ENCODE data around the gene KDSR. TPM values are rescaled to one million over a fixed set of nuclear protein-coding genes. Genes with fewer than 3 reads are reported as not detected.

Gene KDSR
- polyA plus RNA-seq, 2 of the 4 experiments (the other 2 are of a cell fraction): 13.6 to 21.2 TPM

GRCh38 chr18:63313396-63313917 lies 53.5 kb downstream of the KDSR start:
- DNase-seq (ENCODE audit: low read depth in 1 of 2, low spot score in 1 of 2) (no peak), FAIRE-seq (no peak), ATAC-seq (no peak)
- H3K4me3 ChIP-seq: no peak overlapping the region
- POLR2A ChIA-PET: no interaction called here
- no peaks in the 10 kb centered on the region for H3K9me3 ChIP-seq
- no peak overlapping the region for H3K27ac ChIP-seq
- CTCF ChIA-PET: interaction anchor here (1.1 to 1.4 kb wide), 2 partner anchors 158 to 179 kb away, joined by 3 read pairs; no protein-coding TSS in a partner anchor
- H3K4me2 ChIP-seq: no peak overlapping the region
- TF ChIP-seq FOXS1 (CRISPR knock-in tag; IDR thresholded peaks at IDR 0.05) (no peak), ZNF302 (CRISPR knock-in tag; IDR thresholded peaks at IDR 0.05) (no peak), SREBF2 (IDR thresholded peaks at IDR 0.05) (no peak), CEBPB (IDR thresholded peaks at IDR 0.05) (no peak), FOSB (CRISPR knock-in tag; IDR thresholded peaks at IDR 0.05) (no peak), BCL3 (IDR thresholded peaks at IDR 0.05) (no peak), ELK1 (IDR thresholded peaks at IDR 0.05; ENCODE audit: low read depth, low read length) (no peak), PBX3 (IDR thresholded peaks at IDR 0.05) (no peak), CHD4 (IDR thresholded peaks at IDR 0.05; ENCODE audit: borderline replicate concordance) (no peak), TFCP2L1 (CRISPR knock-in tag; IDR thresholded peaks at IDR 0.05) (no peak), KDM5A (IDR thresholded peaks at IDR 0.05) (no peak), MAFK (IDR thresholded peaks at IDR 0.05; ENCODE audit: partially characterized antibody) (no peak), MAX (IDR thresholded peaks at IDR 0.05) (no peak), CHD2 (IDR thresholded peaks at IDR 0.05; ENCODE audit: low read length, partially characterized antibody) (no peak), ESRRA (IDR thresholded peaks at IDR 0.05; ENCODE audit: borderline replicate concordance, low read length) (no peak), NR3C1 (IDR thresholded peaks at IDR 0.05) (no peak)
- WGBS (ENCODE audit: missing lambda C conversion rate): 43% methylated on average over 5 of the region's 5 CpGs
- peaks cover 3% of the 10 kb centered on the region; the same call in 1 of the 3 replicates for H3K4me1 ChIP-seq

- POLR2A ChIA-PET: no interaction called here
- no peak for FAIRE-seq
These were observed 54.1 kb downstream of the KDSR start for GRCh38 chr18:63312737-63313395.

More at GRCh38 chr18:63312737-63313395, 54.1 kb downstream of the KDSR start:
- DNase-seq (ENCODE audit: low read depth in 1 of 2, low spot score in 1 of 2) (no peak), ATAC-seq (no peak)
- Histone ChIP-seq H3K27ac (no peak overlapping the region), H3K4me1 (no peaks in the 10 kb centered on the region), H3K4me3 (no peak overlapping the region), H3K9me3 (no peaks in the 10 kb centered on the region), H3K4me2 (no peak overlapping the region)
- CTCF ChIA-PET: interaction anchor here (1.1 kb wide), 1 partner anchor 10 kb away, joined by 3 read pairs; no protein-coding TSS in a partner anchor
- WGBS (ENCODE audit: missing lambda C conversion rate): 37% methylated on average over 5 of the region's 5 CpGs
- TF ChIP-seq TP53 (CRISPR knock-in tag; IDR thresholded peaks at IDR 0.05) (no peak), SREBF2 (IDR thresholded peaks at IDR 0.05) (no peak), POLR2AphosphoS2 (conservative IDR thresholded peaks at IDR 0.05; ENCODE audit: low read length) (no peak), FOSB (CRISPR knock-in tag; IDR thresholded peaks at IDR 0.05) (no peak), RCOR1 (IDR thresholded peaks at IDR 0.05; ENCODE audit: low read depth, low read length) (no peak), EHF (CRISPR knock-in tag; IDR thresholded peaks at IDR 0.05) (no peak), RFX5 (IDR thresholded peaks at IDR 0.05) (no peak), ZFP36 (IDR thresholded peaks at IDR 0.05; ENCODE audit: borderline replicate concordance, partially characterized antibody) (no peak), CBX2 (IDR thresholded peaks at IDR 0.05; ENCODE audit: borderline replicate concordance, low read depth) (no peak), MAX (IDR thresholded peaks at IDR 0.05) (no peak), PHF8 (IDR thresholded peaks at IDR 0.05; ENCODE audit: borderline replicate concordance, low read depth) (no peak), HEYL (CRISPR knock-in tag; IDR thresholded peaks at IDR 0.05) (no peak), RNF2 (IDR thresholded peaks at IDR 0.05; ENCODE audit: borderline replicate concordance, low read depth) (no peak), HES2 (IDR thresholded peaks at IDR 0.05) (no peak), E2F6 (IDR thresholded peaks at IDR 0.05; ENCODE audit: borderline replicate concordance, low read depth) (no peak), ZSCAN20 (CRISPR knock-in tag; IDR thresholded peaks at IDR 0.05) (no peak), NPAS2 (CRISPR knock-in tag; IDR thresholded peaks at IDR 0.05; ENCODE audit: borderline replicate concordance) (no peak)

All from A549 (cell line).